Liver (tissue), 2 donors: Measurements from ENCODE around the gene POLD2.

Source experiments
- FOXA1 ChIP-seq: IDR thresholded peaks from 2 replicates; pipeline ENCODE4 v1.6.1; 2016; ENCODE audit warnings: antibody characterized with exemption
- TF ChIP-seq, protein P1 (sequence below): IDR thresholded peaks from 2 replicates; pipeline ENCODE4 v1.6.1; 2016; ENCODE audit warnings: antibody characterized with exemption, mild to moderate bottlenecking
- TF ChIP-seq, protein P2 (sequence below): fragments of 150-350 bp; IDR thresholded peaks from 2 replicates; pipeline ENCODE4 v1.5.1; 2017; ENCODE audit warnings: improper control_type of control experiment, low read depth, low read length; ENCODE audit not compliant: missing input control
- donor health status: healthy.

DNA sequence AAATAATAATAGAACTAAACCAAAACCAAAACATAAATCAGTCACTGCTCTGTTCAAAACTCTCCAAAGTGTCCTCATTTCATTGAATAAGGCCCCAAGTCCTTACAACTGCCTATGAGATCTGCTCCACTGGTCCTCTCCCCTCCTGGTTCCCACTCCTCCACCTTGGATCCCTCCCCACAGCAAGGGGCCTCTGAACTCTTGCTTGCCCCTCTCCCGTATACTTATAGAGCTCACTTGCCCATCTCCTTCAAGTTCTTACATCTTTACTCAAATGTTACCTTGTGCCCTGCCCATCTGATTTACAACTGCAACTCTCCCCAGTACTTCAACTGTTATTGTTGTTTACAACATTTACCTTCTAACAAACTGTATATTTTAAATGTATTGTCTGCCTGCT, 819 bp downstream of the POLD2 start:
- TF ChIP-seq, protein P1, sequence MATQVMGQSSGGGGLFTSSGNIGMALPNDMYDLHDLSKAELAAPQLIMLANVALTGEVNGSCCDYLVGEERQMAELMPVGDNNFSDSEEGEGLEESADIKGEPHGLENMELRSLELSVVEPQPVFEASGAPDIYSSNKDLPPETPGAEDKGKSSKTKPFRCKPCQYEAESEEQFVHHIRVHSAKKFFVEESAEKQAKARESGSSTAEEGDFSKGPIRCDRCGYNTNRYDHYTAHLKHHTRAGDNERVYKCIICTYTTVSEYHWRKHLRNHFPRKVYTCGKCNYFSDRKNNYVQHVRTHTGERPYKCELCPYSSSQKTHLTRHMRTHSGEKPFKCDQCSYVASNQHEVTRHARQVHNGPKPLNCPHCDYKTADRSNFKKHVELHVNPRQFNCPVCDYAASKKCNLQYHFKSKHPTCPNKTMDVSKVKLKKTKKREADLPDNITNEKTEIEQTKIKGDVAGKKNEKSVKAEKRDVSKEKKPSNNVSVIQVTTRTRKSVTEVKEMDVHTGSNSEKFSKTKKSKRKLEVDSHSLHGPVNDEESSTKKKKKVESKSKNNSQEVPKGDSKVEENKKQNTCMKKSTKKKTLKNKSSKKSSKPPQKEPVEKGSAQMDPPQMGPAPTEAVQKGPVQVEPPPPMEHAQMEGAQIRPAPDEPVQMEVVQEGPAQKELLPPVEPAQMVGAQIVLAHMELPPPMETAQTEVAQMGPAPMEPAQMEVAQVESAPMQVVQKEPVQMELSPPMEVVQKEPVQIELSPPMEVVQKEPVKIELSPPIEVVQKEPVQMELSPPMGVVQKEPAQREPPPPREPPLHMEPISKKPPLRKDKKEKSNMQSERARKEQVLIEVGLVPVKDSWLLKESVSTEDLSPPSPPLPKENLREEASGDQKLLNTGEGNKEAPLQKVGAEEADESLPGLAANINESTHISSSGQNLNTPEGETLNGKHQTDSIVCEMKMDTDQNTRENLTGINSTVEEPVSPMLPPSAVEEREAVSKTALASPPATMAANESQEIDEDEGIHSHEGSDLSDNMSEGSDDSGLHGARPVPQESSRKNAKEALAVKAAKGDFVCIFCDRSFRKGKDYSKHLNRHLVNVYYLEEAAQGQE = no peak
- TF ChIP-seq, protein P2, sequence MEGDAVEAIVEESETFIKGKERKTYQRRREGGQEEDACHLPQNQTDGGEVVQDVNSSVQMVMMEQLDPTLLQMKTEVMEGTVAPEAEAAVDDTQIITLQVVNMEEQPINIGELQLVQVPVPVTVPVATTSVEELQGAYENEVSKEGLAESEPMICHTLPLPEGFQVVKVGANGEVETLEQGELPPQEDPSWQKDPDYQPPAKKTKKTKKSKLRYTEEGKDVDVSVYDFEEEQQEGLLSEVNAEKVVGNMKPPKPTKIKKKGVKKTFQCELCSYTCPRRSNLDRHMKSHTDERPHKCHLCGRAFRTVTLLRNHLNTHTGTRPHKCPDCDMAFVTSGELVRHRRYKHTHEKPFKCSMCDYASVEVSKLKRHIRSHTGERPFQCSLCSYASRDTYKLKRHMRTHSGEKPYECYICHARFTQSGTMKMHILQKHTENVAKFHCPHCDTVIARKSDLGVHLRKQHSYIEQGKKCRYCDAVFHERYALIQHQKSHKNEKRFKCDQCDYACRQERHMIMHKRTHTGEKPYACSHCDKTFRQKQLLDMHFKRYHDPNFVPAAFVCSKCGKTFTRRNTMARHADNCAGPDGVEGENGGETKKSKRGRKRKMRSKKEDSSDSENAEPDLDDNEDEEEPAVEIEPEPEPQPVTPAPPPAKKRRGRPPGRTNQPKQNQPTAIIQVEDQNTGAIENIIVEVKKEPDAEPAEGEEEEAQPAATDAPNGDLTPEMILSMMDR = no peak
- TF ChIP-seq FOXA1 = no peak
